HCT116 (cell line): Measurements from ENCODE around the gene PDLIM4. TPM values are rescaled to one million over a fixed set of nuclear protein-coding genes. Genes with fewer than 3 reads are reported as not detected.

ENCODE experiments used
- ATAC-seq: fragments of 200-7000 bp; cut with Tn5 transposase; 2 replicates; pipeline ENCODE4 v1.9.1; 2020; ENCODE audit warnings: mild to moderate bottlenecking, moderate library complexity
- BruUV-seq: library from RNA; stranded (reverse); fragments of 400-500 nt; replicated peaks from 2 replicates; lab custom pipeline; 2021; lab: Mats Ljungman, UMichigan
- CTCF ChIA-PET: fragments of 300-600 bp; sonication (Branson Sonifier 250); formaldehyde crosslinking; loops from one replicate; lab custom pipeline; 2021; ENCODE audit warnings: antibody characterized with exemption; lab: Charles Lee
- POLR2A ChIA-PET: fragments of 300-600, 350-600 bp; sonication (Branson Sonifier 250); formaldehyde crosslinking; loops from one replicate; lab custom pipeline; 2021; ENCODE audit warnings: antibody characterized with exemption; lab: Charles Lee
- RAD21 ChIA-PET, 2 experiments: fragments of 300-600 bp; sonication (Branson Sonifier 250); formaldehyde crosslinking; loops; one replicate each; lab custom pipeline; 2023; ENCODE audit warnings: low total read pairs in 2 of 2; ENCODE audit not compliant: uncharacterized antibody in 2 of 2, unreplicated experiment in 2 of 2, low non-redundant PET in 1 of 2; lab: Charles Lee
- DNase-seq: peaks from one replicate; pipeline ENCODE4 v3.0.0-alpha.2; 2010; ENCODE audit warnings: low read depth, low spot score
- H2AFZ ChIP-seq: fragments of 200-600 bp; shearing (Covaris generic), sonication (generic); 2 replicates; pipeline ENCODE4 v1.6.1; 2017; ENCODE audit warnings: low read depth, mixed run types, mixed read lengths, antibody characterized with exemption, low read length; ENCODE audit not compliant: poor library complexity, severe bottlenecking
- H3K27ac ChIP-seq: 2 replicates; pipeline ENCODE4 v1.5.1; 2012; ENCODE audit warnings: low read depth, low read length
- H3K27me3 ChIP-seq: fragments of 200-600 bp; sonication (generic); 2 replicates; pipeline ENCODE4 v1.6.1; 2016; ENCODE audit warnings: mixed run types, low read length, mixed read lengths; ENCODE audit not compliant: insufficient read depth
- H3K36me3 ChIP-seq, 2 experiments: fragments of 200-500 bp in 1 of 2; fragments of 200-600 bp in 1 of 2; sonication (Bioruptor generic) in 1 of 2; sonication (generic) in 1 of 2; 2 replicates each; pipeline versions ENCODE4 v1.5.1 to v1.6.1; 2014 to 2016; ENCODE audit warnings: low read length in 2 of 2, inconsistent platforms in 1 of 2, mixed read lengths in 1 of 2, mixed run types in 1 of 2; ENCODE audit not compliant: insufficient read depth in 2 of 2, control insufficient read depth in 1 of 2
- H3K4me1 ChIP-seq, 2 experiments: fragments of 200-600 bp in 1 of 2; sonication (generic) in 1 of 2; 2 replicates each; pipeline versions ENCODE4 v1.5.1 to v1.6.1; 2012 to 2017; ENCODE audit warnings: low read length in 2 of 2, inconsistent platforms in 1 of 2, mild to moderate bottlenecking in 1 of 2, mixed read lengths in 1 of 2, mixed run types in 1 of 2, moderate library complexity in 1 of 2; ENCODE audit not compliant: insufficient read depth in 2 of 2, control insufficient read depth in 1 of 2
- H3K4me2 ChIP-seq: fragments of 200-600 bp; sonication (generic); 2 replicates; pipeline ENCODE4 v1.6.1; 2017; ENCODE audit warnings: mixed run types, low read length, mixed read lengths
- H3K4me3 ChIP-seq, 2 experiments: fragments of 200-600 bp in 1 of 2; sonication (generic) in 1 of 2; replicated peaks in 1 of 2; 2 replicates each; pipeline ENCODE4 v1.5.1; 2011 to 2016; ENCODE audit warnings: low read length in 2 of 2, control low read depth in 1 of 2, low read depth in 1 of 2, mild to moderate bottlenecking in 1 of 2, mixed read lengths in 1 of 2, mixed run types in 1 of 2
- H3K79me2 ChIP-seq: fragments of 200-600 bp; sonication (generic); 2 replicates; pipeline ENCODE4 v1.6.1; 2017; ENCODE audit warnings: mild to moderate bottlenecking, mixed run types, low read length, moderate library complexity, mixed read lengths; ENCODE audit not compliant: insufficient read depth
- H3K9ac ChIP-seq: fragments of 200-600 bp; sonication (generic); 2 replicates; pipeline ENCODE4 v1.6.1; 2016; ENCODE audit warnings: low read length, mixed read lengths
- H3K9me2 ChIP-seq: fragments of 200-600 bp; sonication (generic), shearing (Covaris generic); 2 replicates; pipeline ENCODE4 v1.6.1; 2017; ENCODE audit warnings: mixed run types, mild to moderate bottlenecking, moderate library complexity; ENCODE audit not compliant: insufficient read depth
- H3K9me3 ChIP-seq, 2 experiments: fragments of 200-500 bp in 1 of 2; fragments of 200-600 bp in 1 of 2; sonication (Bioruptor generic) in 1 of 2; sonication (generic) in 1 of 2; 2 replicates each; pipeline ENCODE4 v1.6.1; 2014 to 2017; ENCODE audit warnings: low read length in 2 of 2, mixed read lengths in 2 of 2, inconsistent platforms in 1 of 2, low read depth in 1 of 2, mild to moderate bottlenecking in 1 of 2, mixed run types in 1 of 2, moderate library complexity in 1 of 2; ENCODE audit not compliant: control insufficient read depth in 1 of 2, insufficient read depth in 1 of 2
- H4K20me1 ChIP-seq: fragments of 200-600 bp; sonication (generic), shearing (Covaris generic); 2 replicates; pipeline ENCODE4 v1.6.1; 2017; ENCODE audit warnings: mixed run types, mild to moderate bottlenecking, moderate library complexity; ENCODE audit not compliant: insufficient read depth
- CEBPB ChIP-seq: IDR thresholded peaks from 2 replicates; pipeline ENCODE4 v1.6.1; 2012; ENCODE audit warnings: low read depth
- EGR1 ChIP-seq: IDR thresholded peaks from 2 replicates; pipeline ENCODE4 v1.6.1; 2012; ENCODE audit warnings: low read depth
- EZH2phosphoT487 ChIP-seq: fragments of 200-600 bp; IDR thresholded peaks from 2 replicates; pipeline ENCODE4 v1.6.1; 2018; ENCODE audit warnings: antibody characterized with exemption, borderline replicate concordance
- JUND ChIP-seq: IDR thresholded peaks from 2 replicates; pipeline ENCODE4 v1.6.1; 2012
- POLR2AphosphoS5 ChIP-seq: IDR thresholded peaks from 2 replicates; pipeline ENCODE4 v1.6.1; 2011; ENCODE audit warnings: mild to moderate bottlenecking, low read depth, low read length, moderate library complexity
- SIN3A ChIP-seq: IDR thresholded peaks from 2 replicates; pipeline ENCODE4 v1.6.1; 2012; ENCODE audit warnings: low read depth
- TCF7L2 ChIP-seq: IDR thresholded peaks from 2 replicates; pipeline ENCODE4 v1.7.0; 2011; ENCODE audit warnings: borderline replicate concordance, inconsistent platforms; ENCODE audit not compliant: insufficient read depth, insufficient read length; ENCODE audit errors: extremely low read depth
- YY1 ChIP-seq: IDR thresholded peaks from 2 replicates; pipeline ENCODE4 v1.6.1; 2011; ENCODE audit warnings: low read length, low read depth, moderate library complexity, mild to moderate bottlenecking; ENCODE audit not compliant: insufficient replicate concordance; ENCODE audit errors: extremely low read depth
- ZNF274 ChIP-seq: fragments of 200-500 bp; sonication (Bioruptor generic); IDR thresholded peaks from 2 replicates; pipeline ENCODE4 v1.6.1; 2014; ENCODE audit warnings: mild to moderate bottlenecking, low read depth, low read length, inconsistent platforms
- intact Hi-C: fragments of 100-400 bp; cut with micrococcal nuclease; formaldehyde crosslinking; loops from 2 replicates; pipeline ENCODE4 v1.10.0; 2022
- total RNA-seq: library from RNA; stranded (reverse); gene quantifications from one replicate; pipeline ENCODE4 v1.2.1, GENCODE V29; 2021; ENCODE audit not compliant: unreplicated experiment
- TF ChIP-seq, protein P1 (sequence below): IDR thresholded peaks from 2 replicates; pipeline ENCODE4 v1.6.1; 2012; ENCODE audit warnings: low read depth
- TF ChIP-seq, protein P2 (sequence below): IDR thresholded peaks from 2 replicates; pipeline ENCODE4 v1.6.1; 2011; ENCODE audit warnings: mild to moderate bottlenecking, low read length, moderate library complexity; ENCODE audit not compliant: insufficient replicate concordance; ENCODE audit errors: extremely low read depth

The PDLIM4 gene
- total RNA-seq, 1 experiment from 2014 or later = not detected

- ATAC-seq = no peak
- Histone ChIP-seq H3K4me3 (no peak overlapping the region), H3K79me2 (no peaks in the 10 kb centered on the region), H3K36me3 (no peaks in the 10 kb centered on the region), H3K9me3 (no peaks in the 10 kb centered on the region), H3K9me2 (no peaks in the 10 kb centered on the region), H3K4me1 (no peaks in the 10 kb centered on the region), H4K20me1 (no peaks in the 10 kb centered on the region), H3K4me2 (no peak overlapping the region), H3K27me3 (no peaks in the 10 kb centered on the region), H3K27ac (no peak overlapping the region), H2AFZ (no peak overlapping the region), H3K9ac (no peak overlapping the region)
- ChIA-PET RAD21 (no interaction called here), CTCF (interaction anchor here (2.1 kb wide), 1 partner anchor 8 kb away, joined by 4 read pairs; no protein-coding TSS in a partner anchor), POLR2A (no interaction called here)
- intact Hi-C loops = no loop called here
- DNase-seq = no peak
- no TSS peak for BruUV-seq
- TF ChIP-seq EZH2phosphoT487 (no peak), JUND (no peak), CEBPB (no peak), POLR2AphosphoS5 (no peak), SIN3A (no peak), YY1 (no peak), ZNF274 (no peak), EGR1 (no peak), TCF7L2 (no peak)
- TF ChIP-seq, protein P1, sequence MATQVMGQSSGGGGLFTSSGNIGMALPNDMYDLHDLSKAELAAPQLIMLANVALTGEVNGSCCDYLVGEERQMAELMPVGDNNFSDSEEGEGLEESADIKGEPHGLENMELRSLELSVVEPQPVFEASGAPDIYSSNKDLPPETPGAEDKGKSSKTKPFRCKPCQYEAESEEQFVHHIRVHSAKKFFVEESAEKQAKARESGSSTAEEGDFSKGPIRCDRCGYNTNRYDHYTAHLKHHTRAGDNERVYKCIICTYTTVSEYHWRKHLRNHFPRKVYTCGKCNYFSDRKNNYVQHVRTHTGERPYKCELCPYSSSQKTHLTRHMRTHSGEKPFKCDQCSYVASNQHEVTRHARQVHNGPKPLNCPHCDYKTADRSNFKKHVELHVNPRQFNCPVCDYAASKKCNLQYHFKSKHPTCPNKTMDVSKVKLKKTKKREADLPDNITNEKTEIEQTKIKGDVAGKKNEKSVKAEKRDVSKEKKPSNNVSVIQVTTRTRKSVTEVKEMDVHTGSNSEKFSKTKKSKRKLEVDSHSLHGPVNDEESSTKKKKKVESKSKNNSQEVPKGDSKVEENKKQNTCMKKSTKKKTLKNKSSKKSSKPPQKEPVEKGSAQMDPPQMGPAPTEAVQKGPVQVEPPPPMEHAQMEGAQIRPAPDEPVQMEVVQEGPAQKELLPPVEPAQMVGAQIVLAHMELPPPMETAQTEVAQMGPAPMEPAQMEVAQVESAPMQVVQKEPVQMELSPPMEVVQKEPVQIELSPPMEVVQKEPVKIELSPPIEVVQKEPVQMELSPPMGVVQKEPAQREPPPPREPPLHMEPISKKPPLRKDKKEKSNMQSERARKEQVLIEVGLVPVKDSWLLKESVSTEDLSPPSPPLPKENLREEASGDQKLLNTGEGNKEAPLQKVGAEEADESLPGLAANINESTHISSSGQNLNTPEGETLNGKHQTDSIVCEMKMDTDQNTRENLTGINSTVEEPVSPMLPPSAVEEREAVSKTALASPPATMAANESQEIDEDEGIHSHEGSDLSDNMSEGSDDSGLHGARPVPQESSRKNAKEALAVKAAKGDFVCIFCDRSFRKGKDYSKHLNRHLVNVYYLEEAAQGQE = no peak
- TF ChIP-seq, protein P2, sequence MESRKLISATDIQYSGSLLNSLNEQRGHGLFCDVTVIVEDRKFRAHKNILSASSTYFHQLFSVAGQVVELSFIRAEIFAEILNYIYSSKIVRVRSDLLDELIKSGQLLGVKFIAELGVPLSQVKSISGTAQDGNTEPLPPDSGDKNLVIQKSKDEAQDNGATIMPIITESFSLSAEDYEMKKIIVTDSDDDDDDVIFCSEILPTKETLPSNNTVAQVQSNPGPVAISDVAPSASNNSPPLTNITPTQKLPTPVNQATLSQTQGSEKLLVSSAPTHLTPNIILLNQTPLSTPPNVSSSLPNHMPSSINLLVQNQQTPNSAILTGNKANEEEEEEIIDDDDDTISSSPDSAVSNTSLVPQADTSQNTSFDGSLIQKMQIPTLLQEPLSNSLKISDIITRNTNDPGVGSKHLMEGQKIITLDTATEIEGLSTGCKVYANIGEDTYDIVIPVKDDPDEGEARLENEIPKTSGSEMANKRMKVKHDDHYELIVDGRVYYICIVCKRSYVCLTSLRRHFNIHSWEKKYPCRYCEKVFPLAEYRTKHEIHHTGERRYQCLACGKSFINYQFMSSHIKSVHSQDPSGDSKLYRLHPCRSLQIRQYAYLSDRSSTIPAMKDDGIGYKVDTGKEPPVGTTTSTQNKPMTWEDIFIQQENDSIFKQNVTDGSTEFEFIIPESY = no peak
Measured at GRCh38 chr5:132301344-132302271, 44.1 kb downstream of the PDLIM4 start.
